ENCODE measurements around the gene SKI.

Gene SKI

DNA sequence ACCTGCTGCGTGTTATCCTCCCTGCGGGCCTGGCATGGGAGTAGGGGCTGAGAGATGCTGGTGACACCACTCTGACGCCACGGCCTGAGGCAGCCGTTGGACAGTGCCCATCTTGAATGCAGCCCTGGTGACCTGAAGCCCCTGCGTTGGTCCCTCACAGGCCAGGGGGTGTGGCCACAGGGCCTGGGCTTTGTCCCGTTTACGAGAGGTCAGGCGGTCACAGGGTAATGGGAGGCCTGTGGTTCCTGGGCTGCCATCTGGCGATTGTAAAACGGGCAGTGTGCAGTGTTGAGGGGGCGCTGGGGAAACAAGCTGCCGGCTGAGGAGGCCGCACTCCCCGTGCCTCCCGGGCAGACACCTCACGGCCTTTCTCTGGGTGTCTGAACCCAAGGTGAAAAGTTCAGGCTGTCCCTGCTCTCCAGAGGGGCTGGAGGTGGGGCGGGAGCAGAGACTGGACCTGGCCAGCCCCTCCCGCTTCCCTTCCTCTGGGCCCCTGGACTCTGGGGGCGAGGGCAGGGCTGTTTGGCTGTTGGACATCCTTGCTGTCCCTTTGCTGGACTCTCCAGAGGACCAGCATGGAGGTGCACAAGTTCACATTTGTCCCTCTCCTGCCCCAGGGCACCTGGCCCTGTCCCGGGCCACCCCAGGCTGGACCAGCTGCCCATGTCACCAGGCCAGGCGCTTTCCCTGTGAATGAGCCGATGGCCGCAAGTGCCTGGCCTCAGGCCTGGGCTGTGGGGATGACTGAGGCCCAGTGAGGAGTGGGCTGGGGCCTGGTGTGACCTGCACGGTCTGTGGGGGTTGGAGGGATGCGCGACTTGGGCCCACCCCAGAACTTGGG is 42.4 kb downstream of the SKI start:
- intact Hi-C loops (cut with DNase I), result no loop called here

DNA sequence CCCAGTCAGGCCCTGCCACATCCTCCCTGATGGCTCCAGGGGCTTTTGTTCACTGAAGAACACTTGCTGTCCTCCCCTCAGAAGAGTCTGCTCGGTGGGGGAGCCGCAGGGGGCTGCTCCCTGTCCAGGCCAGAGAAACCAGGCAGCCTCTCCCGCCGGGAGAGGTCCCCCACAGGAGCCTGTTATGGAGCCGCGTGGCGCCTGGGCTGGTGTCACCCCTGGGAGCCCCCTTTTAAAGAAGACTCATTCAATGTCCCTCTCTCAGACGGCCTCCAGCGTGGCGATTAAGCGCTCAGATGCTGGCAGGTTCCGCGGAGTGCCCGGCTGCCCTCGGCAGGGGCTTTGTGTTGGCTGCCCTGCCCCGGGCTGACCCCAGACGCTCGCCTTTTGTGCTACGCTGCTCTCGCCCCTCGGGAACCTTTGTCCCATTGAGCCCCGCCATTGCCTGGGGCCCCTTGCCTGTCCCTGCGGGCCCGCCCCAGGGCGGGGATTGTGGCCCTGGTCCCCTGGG is 43.1 kb downstream of the SKI start:
- intact Hi-C loops (cut with DNase I), result no loop called here
- DNase-seq, result no peak

More for the DNA sequence above, 42.4 kb downstream of the SKI start:
- peak in 1 of 10 donors; percentile 81 for DNase-seq

DNA sequence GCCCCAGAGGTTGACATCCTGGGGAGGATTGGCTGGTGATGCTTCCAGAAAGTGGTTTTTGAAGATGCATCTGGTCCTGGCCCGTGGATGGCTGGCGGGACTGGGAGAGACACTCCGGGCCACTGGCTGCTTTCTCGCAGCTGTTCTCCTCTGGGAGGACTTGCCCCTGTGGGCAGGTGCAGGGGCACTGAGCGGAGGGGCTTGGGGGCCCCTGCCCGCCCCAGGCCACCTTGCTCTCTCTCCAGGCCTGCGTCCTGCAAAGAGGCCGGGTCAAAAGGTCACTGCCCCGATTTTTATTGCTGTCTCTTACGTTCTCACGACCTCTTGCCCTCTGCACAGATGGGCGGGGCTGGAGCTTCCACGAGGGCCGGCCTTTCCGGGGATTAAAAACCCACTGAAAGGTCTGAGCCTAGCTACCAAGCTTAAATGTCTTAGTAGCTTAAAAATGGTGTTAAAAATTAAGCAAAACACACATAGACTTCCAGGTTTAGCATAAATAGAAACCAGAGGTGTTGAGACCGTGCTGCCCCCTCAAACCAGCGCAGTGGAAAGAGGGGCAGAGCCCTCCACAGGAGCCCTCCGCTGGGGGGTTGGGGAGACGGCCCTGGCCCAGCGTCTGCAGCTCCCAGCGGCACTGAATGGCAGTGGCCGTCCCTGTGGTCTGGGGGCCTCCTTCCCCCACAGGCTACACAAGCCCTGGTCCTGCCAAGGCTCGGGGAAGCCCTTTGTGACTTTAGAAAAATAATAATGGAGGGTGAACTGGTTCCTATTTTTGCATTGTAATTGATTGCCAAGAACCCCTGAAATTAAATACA is 43.9 kb downstream of the SKI start:
- intact Hi-C loops (cut with DNase I), result no loop called here

DNA sequence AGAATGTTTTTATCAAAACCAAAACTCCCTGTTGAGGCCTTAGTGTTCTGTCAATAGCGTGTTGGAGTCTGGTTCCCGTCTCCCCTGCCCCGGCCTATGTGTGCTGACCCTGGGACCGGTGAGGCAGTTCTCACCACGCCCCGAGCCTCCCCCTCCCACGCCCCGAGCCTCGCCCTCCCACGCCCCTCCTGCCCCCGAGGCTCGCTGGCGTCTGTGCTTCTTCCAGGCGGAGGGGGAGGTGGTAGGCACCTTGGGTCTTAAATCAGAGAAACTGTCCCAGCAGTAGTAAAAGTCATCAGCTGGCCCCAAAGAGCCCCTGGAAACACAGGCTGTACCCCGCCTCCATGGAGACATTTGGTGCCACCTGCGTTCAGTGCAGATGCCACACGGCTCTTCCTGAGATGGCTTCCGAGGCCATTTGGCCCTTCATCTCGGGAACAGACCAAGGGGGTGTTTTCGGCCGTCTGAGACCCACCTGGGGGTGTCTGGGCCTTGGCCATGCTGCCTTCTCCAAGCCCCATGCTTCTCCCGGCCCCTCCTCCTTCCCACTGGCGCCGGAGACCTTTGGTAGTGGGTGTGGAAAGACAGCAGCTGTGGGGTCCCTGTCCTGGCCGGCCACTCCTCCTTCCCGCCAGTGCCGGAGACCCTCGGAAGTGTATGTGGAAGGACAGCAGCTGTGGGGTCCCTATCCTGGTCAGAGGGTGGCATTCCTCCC is 44.7 kb downstream of the SKI start:
- DNase-seq, result no peak
- intact Hi-C loops (cut with DNase I), result no loop called here

More for the DNA sequence above, 43.9 kb downstream of the SKI start:
- DNase-seq, result no peak

DNA sequence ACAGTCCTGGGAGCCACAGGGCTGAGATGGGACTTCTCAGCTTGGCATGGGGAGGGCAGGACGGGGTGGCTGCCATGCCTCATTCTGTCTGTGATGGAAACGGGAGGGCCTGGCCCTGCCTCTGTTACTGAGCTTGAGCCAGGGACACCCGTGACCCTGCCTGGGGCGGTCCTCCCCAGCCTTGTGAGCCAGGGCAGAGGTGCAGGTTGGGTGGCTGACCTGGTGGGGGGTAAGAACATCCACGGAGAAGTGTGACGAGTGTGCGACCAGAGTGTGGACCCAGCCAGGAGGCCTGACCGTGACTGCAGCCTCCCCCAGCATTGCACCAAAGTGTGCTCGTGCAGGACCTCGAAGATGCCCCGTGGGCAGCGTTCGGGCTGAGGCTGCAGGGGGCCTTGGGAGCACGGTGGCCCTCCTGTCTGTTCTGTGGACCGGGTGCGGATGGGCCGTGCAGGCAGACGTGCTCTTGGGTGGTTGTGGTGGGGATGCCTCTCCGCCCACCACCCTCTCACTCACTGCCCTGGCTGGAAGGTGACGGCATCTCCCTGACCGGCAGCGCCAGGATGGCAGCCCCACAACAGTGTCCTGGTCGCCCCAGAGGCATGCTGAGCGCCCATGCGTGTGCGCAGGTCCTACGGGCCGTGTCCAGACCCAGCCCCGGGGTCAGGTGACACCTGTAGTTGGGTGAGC is 45.4 kb downstream of the SKI start:
- intact Hi-C loops (cut with DNase I), result no loop called here
- no peak for DNase-seq

DNA sequence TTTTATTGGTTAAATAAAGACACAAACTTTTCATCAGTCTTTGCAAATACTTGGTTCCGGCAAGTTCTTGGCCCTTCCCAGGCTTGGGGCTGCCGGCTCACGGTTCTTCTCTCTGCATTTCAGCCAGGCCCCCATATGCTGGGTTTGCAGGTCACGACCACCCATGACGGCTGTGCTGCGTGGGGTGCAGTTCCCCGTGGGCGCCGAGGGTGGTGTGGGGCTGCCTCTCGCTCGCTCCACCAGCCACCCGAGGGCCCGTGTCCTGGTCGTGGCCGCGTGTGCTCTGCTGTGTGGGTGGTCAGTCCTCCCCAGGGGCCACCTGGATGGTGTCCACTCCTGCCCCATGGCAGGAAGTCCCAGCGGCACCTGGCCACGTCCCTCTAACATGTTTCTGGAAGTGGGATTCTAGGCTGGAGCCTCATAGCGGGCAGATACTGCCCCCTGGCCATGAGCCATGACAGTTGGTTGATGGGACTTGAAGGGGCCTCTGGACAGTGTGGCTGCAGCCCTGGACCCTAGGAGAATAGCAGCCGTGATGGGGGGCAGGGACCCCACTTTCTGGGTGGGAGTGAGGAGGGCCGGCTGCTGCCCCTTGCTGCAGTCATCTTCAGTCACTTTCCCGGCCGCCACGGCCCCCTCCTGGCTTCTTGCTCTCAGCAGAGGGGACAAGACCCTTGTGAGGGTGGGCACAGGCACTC is 46.3 kb downstream of the SKI start:
- no peak for DNase-seq
- intact Hi-C loops (cut with DNase I), result no loop called here

DNA sequence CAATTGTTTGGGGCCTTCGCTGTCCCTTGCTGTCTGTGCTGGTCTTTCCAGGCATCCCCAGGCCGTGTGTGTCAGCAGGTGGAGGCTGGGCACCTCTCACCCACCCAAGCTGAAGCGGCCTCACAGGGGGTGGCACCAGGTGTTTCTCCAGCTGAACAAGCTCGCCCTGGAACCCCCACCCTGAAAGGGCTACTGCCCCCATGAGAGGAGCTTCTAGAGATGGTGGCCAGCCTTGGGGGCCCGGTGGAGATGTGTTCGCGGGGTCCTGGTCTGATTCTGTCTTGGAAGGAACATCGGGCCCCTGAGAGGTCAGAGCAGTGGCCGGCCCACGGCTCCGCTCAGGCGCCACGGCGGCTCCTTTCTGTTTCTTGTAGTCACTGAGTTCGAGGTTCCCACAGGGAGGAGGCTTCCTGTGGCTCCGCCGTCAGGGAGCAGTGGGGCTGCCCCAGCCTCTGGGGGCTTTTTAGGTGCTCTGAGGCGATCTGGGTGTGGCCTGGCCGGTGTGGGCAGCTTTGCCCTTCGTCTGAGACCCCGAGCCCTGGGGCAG is 46.9 kb downstream of the SKI start:
- intact Hi-C loops (cut with DNase I), result no loop called here
- DNase-seq, result no peak

DNA sequence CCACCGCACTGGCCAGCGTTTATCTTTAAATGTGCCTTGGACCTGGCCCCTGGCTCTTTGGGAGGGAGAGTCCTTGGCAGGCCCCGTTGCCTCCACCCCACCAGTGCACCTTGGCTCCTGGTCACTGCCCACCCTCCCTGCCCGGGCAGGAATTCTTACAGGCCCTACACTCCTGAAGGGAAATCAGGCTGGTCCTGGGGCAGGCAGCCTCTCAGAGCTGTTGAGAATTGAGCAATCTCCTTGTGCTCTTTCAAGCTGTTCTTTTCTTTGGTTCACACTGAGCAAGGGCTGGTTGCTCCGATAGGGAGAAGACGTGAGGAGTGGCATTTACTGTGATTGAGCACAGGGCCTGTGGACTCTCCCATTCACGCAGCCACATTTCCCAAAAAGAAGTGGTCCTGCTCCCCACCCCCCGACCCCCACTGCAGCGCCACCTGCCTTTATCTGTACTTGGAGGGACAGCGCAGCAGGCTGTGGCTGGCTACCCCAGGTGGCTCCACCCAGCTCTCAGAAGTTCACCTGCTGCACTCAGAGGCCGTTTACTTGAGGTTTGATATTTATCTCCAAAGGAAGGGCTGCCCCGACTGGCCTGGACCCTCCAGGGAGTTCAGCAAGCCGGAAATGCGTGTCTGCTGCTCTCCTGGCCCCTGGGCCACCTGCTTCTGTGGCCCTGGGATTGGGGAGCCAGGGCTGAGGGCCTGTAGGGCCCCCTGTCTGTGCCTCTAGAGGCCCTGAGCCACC is 47.8 kb downstream of the SKI start:
- DNase-seq, result no peak
- intact Hi-C loops (cut with DNase I), result loop anchor here (1.0 kb wide), 1 partner anchor 48 kb away; no protein-coding TSS in a partner anchor

DNA sequence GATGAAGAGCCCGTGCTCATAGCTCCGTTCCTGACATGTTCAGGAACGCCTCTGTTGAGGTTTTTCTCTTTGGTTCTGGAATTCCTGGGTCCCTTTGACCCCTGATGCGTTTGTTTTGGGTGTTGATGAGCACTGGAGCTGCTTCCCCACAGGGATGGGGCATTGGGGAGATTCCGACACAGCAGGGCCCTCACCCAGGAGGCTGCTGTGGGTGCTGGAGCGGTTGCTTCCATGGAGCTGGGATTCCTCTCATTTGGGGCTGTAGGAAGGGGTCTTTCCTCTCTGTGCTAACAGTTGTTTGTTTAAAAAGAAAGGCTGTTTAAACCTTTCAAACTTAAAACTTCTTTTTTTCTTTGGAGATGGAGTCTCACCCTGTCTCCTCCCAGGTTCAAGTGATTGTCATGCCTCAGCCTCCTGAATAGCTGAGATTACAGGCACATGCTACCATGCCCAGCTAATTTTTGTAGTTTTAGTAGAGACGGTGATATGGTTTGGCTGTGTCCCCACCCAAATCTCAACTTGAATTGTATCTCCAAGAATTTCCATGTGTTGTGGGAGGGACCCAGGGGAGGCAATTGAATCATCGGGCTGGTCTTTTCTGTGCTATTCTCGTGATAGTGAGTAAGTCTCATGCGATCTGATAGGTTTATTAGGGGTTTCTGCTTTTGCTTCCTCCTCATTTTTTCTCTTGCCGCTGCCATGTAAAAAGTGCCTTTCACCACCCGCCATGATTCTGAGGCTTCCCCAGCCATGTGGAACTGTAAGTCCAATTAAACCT is 48.9 kb downstream of the SKI start:
- peak in 1 of 10 donors; percentile 13 for DNase-seq
- intact Hi-C loops (cut with DNase I), result loop anchor here (1.0 kb wide), 1 partner anchor 47 kb away; no protein-coding TSS in a partner anchor

DNA sequence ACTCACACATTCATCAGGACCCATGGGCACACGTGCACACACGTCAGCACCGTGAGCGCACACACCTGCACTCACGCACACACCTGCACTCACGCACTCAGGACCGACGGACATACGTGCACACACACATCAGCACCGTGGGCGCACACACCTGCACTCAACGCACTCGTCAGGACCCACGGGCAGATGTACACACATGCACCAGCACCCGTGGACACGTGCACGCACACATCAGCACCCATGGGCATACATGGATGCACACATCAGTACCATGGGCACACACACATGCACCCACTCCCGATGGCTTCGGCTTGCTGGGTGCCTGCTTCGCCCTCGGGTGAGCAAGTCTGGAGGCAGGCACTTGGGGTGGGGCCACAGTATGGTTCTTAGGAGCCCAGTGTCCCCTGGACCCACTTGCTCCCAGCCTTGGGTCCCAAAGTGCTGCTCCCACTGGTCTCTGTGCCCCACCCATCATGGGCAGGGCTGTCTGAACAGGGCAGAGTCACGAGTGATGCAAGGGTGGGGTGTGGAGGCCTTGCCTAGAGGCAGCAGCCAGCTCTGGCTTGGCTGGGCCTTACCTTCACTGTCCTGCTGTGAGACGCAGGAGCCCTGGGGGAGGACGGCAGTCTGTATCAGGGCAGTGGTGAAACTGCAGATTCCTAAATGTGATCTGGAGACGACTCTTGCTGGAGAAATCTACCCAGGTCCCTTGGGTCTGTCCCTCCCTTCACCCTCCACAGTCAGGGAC is 49.8 kb downstream of the SKI start:
- intact Hi-C loops (cut with DNase I), result no loop called here
- DNase-seq, result peak in 1 of 10 donors; percentile 73

DNA sequence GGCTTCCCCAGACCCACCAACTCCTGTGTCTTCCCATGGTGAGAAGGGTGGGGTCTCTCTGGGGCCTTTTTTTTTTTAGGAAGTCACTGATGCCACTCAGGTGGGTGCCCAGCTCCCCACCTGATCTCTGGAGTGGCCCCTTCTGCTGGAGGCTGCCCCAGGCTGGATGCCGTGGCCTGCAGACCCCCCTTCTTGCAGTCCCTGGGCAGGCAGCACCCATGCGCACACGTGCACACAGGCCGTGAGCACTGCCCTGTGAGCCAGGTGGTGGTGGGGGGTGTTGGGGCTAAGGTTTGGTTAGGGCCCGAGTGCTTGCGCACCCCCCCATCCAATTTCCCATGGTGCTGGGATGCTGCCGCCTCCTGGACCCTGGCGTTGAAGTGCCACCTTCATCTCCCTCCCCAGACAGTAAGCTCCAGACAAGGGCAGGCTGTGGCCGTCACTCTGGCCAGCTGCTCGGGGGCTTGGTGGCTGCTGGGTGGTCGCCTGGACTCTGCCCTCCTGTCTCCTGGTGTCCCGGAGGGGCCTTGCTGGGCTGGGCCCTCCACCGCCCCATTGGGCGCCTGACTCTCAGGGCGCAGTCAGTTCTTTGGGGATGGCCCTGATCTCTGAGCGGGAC is 50.6 kb downstream of the SKI start:
- intact Hi-C loops (cut with DNase I), result no loop called here
- no peak for DNase-seq

DNA sequence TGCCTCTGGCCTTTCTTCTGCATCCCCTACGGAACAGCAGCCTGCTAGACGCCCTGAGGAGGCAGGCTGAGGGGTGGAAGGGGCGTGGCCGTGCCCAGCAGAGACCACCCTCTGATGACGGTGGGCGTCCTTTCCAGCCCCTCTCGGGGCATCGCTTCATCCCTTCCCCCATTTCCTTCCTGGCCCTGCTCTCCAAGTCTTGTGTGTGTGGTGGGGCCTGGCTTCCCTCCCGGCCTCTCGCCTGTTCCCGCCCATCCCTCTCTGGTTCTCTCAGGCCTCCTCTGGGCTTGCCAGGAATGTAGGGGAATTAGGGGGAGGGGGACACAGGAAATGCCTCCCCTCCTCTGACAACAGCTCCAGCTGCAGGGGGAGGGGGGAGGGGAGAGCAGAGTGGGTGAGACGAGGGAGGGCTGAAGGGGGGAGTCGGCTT is 51.1 kb downstream of the SKI start:
- intact Hi-C loops (cut with DNase I), result no loop called here
- peak in 1 of 10 donors; percentile 86 for DNase-seq

DNA sequence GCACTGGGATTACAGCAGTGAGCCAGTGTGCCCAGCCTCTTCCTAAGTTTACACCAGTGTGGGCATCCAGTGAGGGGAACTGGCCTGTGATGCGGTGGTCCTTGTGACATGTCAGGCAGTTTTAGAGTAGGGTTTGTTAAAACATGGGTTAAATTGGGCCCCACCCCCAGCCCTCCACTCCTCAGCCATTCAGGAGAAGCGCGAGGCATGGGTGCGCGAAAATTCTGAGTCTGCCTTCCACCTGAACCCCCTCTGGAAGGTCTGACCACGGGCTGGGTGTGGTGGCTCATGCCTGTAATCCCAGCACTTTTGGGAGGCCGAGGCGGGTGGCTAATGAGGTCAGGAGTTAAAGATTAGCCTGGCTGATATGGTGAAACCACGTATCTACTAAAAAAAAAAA is 51.7 kb downstream of the SKI start:
- peak in 1 of 10 donors; percentile 72 for DNase-seq
- intact Hi-C loops (cut with DNase I), result no loop called here

DNA sequence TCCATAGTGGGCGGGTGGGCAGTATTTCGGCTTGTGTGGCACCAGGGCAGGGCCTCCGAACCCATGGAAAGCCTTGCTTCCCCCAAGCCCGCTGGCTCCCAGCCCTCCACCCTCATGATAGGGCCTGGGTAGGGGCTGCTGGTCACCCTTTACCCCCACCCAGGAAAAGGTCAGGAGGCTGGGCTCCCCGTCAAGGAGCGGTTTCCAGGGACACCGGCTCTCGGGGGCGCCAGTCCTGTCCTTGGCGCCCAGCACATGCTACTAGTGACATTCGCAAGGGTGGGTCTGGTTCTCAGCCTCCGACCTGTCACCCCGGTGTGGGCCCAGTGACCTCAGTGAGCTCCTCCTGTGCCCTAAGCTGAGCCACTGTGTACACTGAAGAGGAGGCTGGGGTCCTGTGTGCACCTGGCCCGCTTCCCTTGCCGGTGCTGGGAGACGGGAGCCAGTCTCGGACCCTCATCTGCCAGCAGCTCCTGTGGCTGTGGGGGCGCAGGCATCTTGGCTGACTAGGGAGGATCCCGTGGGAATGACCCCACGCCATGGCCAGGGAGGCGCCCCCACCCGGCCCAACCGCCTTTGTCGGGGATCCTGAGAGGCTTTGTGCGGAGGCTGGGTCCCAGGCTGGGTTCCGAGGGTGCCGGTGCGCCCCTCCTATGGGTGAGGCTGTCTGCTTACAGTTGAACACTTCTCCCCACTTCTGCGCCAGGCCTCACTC is 54.6 kb downstream of the SKI start:
- DNase-seq, result peak in 1 of 10 donors; percentile 79
- intact Hi-C loops (cut with DNase I), result no loop called here

DNA sequence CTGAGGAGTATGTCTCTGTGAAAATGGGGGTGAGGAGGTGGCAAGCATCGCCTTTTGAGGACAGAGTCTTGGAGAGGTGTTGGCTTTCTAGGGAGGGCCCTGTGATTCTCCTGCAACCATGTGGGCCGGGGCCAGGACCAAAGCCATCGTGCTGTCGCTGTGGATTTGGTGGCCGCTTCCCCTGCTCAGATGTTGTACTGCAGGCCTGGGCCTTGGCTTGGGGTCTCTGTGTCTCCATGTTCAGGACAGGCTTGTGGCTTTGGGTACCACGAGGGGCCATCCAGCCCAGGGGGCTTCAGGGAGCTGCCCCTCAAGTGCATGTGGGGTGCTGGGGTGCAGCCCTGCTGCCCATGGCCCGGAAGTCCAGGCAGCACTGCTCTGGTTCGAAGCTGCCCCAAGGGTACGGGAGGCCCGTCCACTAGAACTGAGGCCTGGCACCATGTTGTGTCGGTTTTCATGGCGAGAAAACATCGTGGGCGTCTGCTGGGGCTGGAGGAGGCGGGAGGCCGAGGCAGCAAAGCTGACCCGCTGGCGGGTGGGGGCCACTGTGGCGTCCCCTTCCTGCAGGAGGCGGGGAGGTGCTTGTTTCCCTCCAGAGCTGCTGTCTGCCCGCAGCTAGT is 55.4 kb downstream of the SKI start:
- DNase-seq, result peak in 1 of 10 donors; percentile 77
- intact Hi-C loops (cut with DNase I), result no loop called here
